K562 (cell line): Measurements from ENCODE around the gene MYO16. TPM values are rescaled to one million over a fixed set of nuclear protein-coding genes. Genes with fewer than 3 reads are reported as not detected.

ENCODE experiments used
- ATAC-seq: fragments of 200-7000 bp; cut with Tn5 transposase; 3 replicates; pipeline ENCODE4 v1.9.1; 2020; ENCODE audit warnings: moderate library complexity
- BruUV-seq: library from RNA; stranded (reverse); fragments of 400-500 nt; replicated peaks from 2 replicates; lab custom pipeline; 2021; lab: Mats Ljungman, UMichigan
- CTCF ChIA-PET: fragments of 300-600 bp; formaldehyde crosslinking; extraction: SDS; loops from one replicate; lab custom pipeline; 2021; ENCODE audit warnings: low intra/inter-chr PET ratio; lab: Yijun Ruan, JAX
- POLR2A ChIA-PET: fragments of 300-600, 350-650 bp; sonication (Branson Sonifier 250); formaldehyde crosslinking; extraction: SDS; loops from one replicate; lab custom pipeline; 2021; ENCODE audit warnings: antibody characterized with exemption, inconsistent platforms; lab: Yijun Ruan, JAX
- DNase-seq, 4 experiments: peaks; one replicate each; pipeline versions ENCODE4 v3.0.0 to v3.0.0-alpha.2; 2011 to 2018; ENCODE audit warnings: low spot score in 3 of 4, mixed read lengths in 3 of 4; ENCODE audit errors: extremely low read depth in 1 of 4
- FAIRE-seq: peaks from 2 replicates; lab custom pipeline; 2011; peaks lifted over from hg19 to GRCh38; lab: Jason Lieb, UNC
- H2AFZ ChIP-seq: 2 replicates; pipeline ENCODE4 v1.6.0; 2011; ENCODE audit warnings: low read depth, low read length, control low read depth, inconsistent platforms
- H3K27ac ChIP-seq: fragments of 200-600 bp; 3 replicates; pipeline ENCODE4 v1.8.0; 2011; ENCODE audit warnings: low read depth, mild to moderate bottlenecking, control low read depth, inconsistent platforms, low read length, moderate library complexity, mixed read lengths; ENCODE audit errors: extremely low read depth
- H3K27me3 ChIP-seq, 2 experiments: fragments of 300-600 bp in 1 of 2; 2 replicates in 1 of 2; 3 replicates in 1 of 2; pipeline versions ENCODE4 v1.6.0 to v1.8.0; 2011; ENCODE audit warnings: inconsistent platforms in 2 of 2, low read length in 2 of 2, mild to moderate bottlenecking in 1 of 2, mixed read lengths in 1 of 2, moderate library complexity in 1 of 2; ENCODE audit not compliant: control insufficient read depth in 2 of 2, insufficient read depth in 2 of 2
- H3K36me3 ChIP-seq: fragments of 300-600 bp; 3 replicates; pipeline ENCODE4 v1.8.0; 2011; ENCODE audit warnings: mild to moderate bottlenecking, low read length, inconsistent platforms; ENCODE audit not compliant: control insufficient read depth, insufficient read depth
- H3K4me1 ChIP-seq, 2 experiments: fragments of 200-600 bp in 1 of 2; replicated peaks in 1 of 2; 2 replicates in 1 of 2; 3 replicates in 1 of 2; pipeline versions ENCODE4 v1.5.1 to v1.8.0; 2011; ENCODE audit warnings: inconsistent platforms in 2 of 2, low read length in 2 of 2, mild to moderate bottlenecking in 1 of 2, mixed read lengths in 1 of 2, moderate library complexity in 1 of 2; ENCODE audit not compliant: control insufficient read depth in 2 of 2, insufficient read depth in 2 of 2
- H3K4me2 ChIP-seq: 2 replicates; pipeline ENCODE4 v1.6.1; 2011; ENCODE audit warnings: low read length, control low read depth, inconsistent platforms, mixed read lengths; ENCODE audit not compliant: insufficient read depth
- H3K4me3 ChIP-seq: fragments of 200-600 bp; sonication (generic), shearing (Covaris generic); 2 replicates; pipeline ENCODE4 v1.5.1; 2016; ENCODE audit warnings: control low read depth, inconsistent platforms
- H3K79me2 ChIP-seq: fragments of 200-600 bp; 3 replicates; pipeline ENCODE4 v1.8.0; 2011; ENCODE audit warnings: low read length, inconsistent platforms; ENCODE audit not compliant: control insufficient read depth, insufficient read depth
- H3K9ac ChIP-seq, 2 experiments: 2 replicates each; pipeline versions ENCODE4 v1.6.0 to v1.6.1; 2011; ENCODE audit warnings: low read depth in 2 of 2, low read length in 2 of 2, control low read depth in 1 of 2, inconsistent platforms in 1 of 2, mild to moderate bottlenecking in 1 of 2, mixed read lengths in 1 of 2; ENCODE audit not compliant: insufficient read depth in 1 of 2
- H3K9me1 ChIP-seq: one replicate; pipeline ENCODE4 v1.6.0; 2011; ENCODE audit warnings: inconsistent platforms, mild to moderate bottlenecking, low read length, moderate library complexity; ENCODE audit not compliant: control insufficient read depth, insufficient read depth
- H3K9me3 ChIP-seq: replicated peaks from 2 replicates; pipeline ENCODE4 v1.5.1; 2011; ENCODE audit warnings: low read depth, low read length, inconsistent platforms; ENCODE audit not compliant: control insufficient read depth, insufficient read depth
- H4K20me1 ChIP-seq: replicated peaks from 2 replicates; pipeline ENCODE4 v1.6.1; 2011; ENCODE audit warnings: low read length, inconsistent platforms, mixed read lengths; ENCODE audit not compliant: control insufficient read depth, insufficient read depth
- CC2D1A ChIP-seq: fragments of 450-650 bp; IDR thresholded peaks from 2 replicates; pipeline ENCODE4 v1.6.1; 2017; ENCODE audit warnings: mild to moderate bottlenecking
- RAD51 ChIP-seq: fragments of 450-650 bp; IDR thresholded peaks from 2 replicates; pipeline ENCODE4 v1.7.1; 2016; ENCODE audit warnings: low read depth, mild to moderate bottlenecking, borderline replicate concordance
- ZNF174 ChIP-seq: fragments of 250-450 bp; sonication (Bioruptor Pico); IDR thresholded peaks from 2 replicates; pipeline ENCODE4 v1.4.0; 2020; ENCODE audit warnings: mild to moderate bottlenecking
- ZNF280B ChIP-seq: fragments of 250-450 bp; sonication (Bioruptor Pico); IDR thresholded peaks from 2 replicates; pipeline ENCODE4 v1.5.1; 2021; ENCODE audit warnings: mild to moderate bottlenecking
- ZNF449 ChIP-seq: fragments of 250-450 bp; sonication (Bioruptor Pico); IDR thresholded peaks from 2 replicates; pipeline ENCODE4 v1.8.0; 2022; ENCODE audit warnings: moderate library complexity, mild to moderate bottlenecking, inconsistent platforms
- WGBS: fragments of 100-300 bp; shearing (Covaris generic); methylation state at CpG from one replicate; pipeline ENCODE4 v1.1.6; 2016; ENCODE audit warnings: low coverage, mixed read lengths; ENCODE audit not compliant: insufficient coverage; ENCODE audit errors: missing lambda C conversion rate; 5-methylcytosine and 5-hydroxymethylcytosine counted together
- in situ Hi-C: fragments of 300-500 bp; cut with MboI; formaldehyde crosslinking; loops from 4 replicates; pipeline ENCODE4 v1.15.0; 2018; ENCODE audit warnings: inconsistent platforms, mixed read lengths
- intact Hi-C: fragments of 100-400 bp; cut with micrococcal nuclease; formaldehyde crosslinking; loops from 2 replicates; pipeline ENCODE4 v1.14.2; 2022
- polyA plus RNA-seq, 8 experiments: library from polyadenylated mRNA; depleted of rRNA in 4 of 8; stranded (reverse) in 5 of 8; unstranded in 3 of 8; fragments of >200 nt; fragmentation: Nextera tagmentation in 2 of 8; fragmentation: Illumina TruSeq in 1 of 8; extraction: Ambion mirVana in 2 of 8; extraction: Trizol in 1 of 8; gene quantifications; 2 replicates each; pipeline versions ENCODE4 v1.2.1 to v1.2.3, GENCODE V29; 2011 to 2014; ENCODE audit warnings: inconsistent platforms in 1 of 8, missing spikeins in 1 of 8
- total RNA-seq, 7 experiments: library from RNA; depleted of rRNA in 6 of 7; stranded (reverse); fragments of >200 nt in 6 of 7; fragmentation: Illumina TruSeq in 2 of 7; extraction: Trizol in 2 of 7; gene quantifications; 2 replicates each; pipeline versions ENCODE4 v1.2.1 to v1.2.3, GENCODE V29; 2011 to 2021; ENCODE audit warnings: low replicate concordance in 1 of 7

The MYO16 gene
- total and polyA plus RNA-seq, 9 of the 15 experiments (the other 6 are each of a cell fraction or from before 2014, with no cell fraction given): 4.3 to 45.7 (median 12.1) TPM

GRCh38 chr13:109233293-109233692 is 603.9 kb downstream of the MYO16 start:
- no peaks in the 10 kb centered on the region for H3K4me1 ChIP-seq
- in situ Hi-C loops (no loop called here), intact Hi-C loops (no loop called here)
- H3K4me3 ChIP-seq: no peak overlapping the region
- no peaks in the 10 kb centered on the region for H3K27me3 ChIP-seq
- H3K9me1 ChIP-seq: no peaks in the 10 kb centered on the region
- no peaks in the 10 kb centered on the region for H3K36me3 ChIP-seq
- DNase-seq: no peak
- H3K4me2 ChIP-seq: no peak overlapping the region
- no TSS peak for BruUV-seq
- H3K9me3 ChIP-seq: no peaks in the 10 kb centered on the region
- WGBS: 0% methylated on average over 3 of the region's 5 CpGs
- ATAC-seq: no peak
- no peak overlapping the region for H2AFZ ChIP-seq
- FAIRE-seq: no peak
- H3K9ac ChIP-seq: no peak overlapping the region
- POLR2A ChIA-PET: no interaction called here
- CTCF ChIA-PET: no interaction called here
- H3K79me2 ChIP-seq: no peaks in the 10 kb centered on the region
- TF ChIP-seq ZNF449 (no peak), ZNF280B (no peak)
- TF ChIP-seq, all 486 proteins: peak for 0
- no peak overlapping the region for H3K27ac ChIP-seq
- no peaks in the 10 kb centered on the region for H4K20me1 ChIP-seq

GRCh38 chr13:109235901-109236300 is 606.5 kb downstream of the MYO16 start:
- TF ChIP-seq ZNF174 (CRISPR knock-in tag) (no peak), CC2D1A (no peak), RAD51 (no peak)
- FAIRE-seq: no peak
- ATAC-seq: no peak

More at GRCh38 chr13:109235901-109236300, 606.5 kb downstream of the MYO16 start:
- 0% methylated on average over 6 of the region's 6 CpGs for WGBS
- Histone ChIP-seq H3K9me3 (no peaks in the 10 kb centered on the region), H3K9ac (no peak overlapping the region), H3K27me3 (no peaks in the 10 kb centered on the region), H2AFZ (no peak overlapping the region), H3K4me1 (no peaks in the 10 kb centered on the region), H3K27ac (no peak overlapping the region), H4K20me1 (no peaks in the 10 kb centered on the region), H3K79me2 (no peaks in the 10 kb centered on the region), H3K9me1 (no peaks in the 10 kb centered on the region), H3K4me2 (no peak overlapping the region), H3K36me3 (no peaks in the 10 kb centered on the region), H3K4me3 (no peak overlapping the region)
- DNase-seq: no peak
- no TSS peak for BruUV-seq
- ChIA-PET CTCF (no interaction called here), POLR2A (no interaction called here)
- in situ Hi-C loops: no loop called here
- intact Hi-C loops: no loop called here
